Measurements from ENCODE around the gene CCDC188.

DNA sequence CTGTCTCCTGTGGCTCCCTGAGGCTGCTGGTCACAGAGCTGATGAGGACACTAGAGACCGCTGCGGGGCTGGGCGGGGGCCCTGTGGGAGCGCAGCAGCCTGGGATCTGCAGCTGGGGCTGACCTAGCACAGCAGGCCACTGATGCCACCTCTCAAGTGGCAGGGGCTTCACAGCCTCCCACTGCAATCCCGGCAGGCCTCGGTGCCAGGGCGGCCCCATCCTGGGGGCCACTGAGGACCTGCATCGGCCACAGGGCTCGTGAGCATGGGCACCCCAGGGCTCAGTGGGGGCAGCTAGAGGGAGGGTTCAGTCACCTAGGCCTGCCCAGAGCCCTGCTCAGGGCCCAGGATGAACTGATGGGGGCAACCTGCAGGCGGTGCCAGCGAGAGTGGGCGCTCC, 14.6 kb upstream of the CCDC188 start:
- TF ChIP-seq, protein P1, sequence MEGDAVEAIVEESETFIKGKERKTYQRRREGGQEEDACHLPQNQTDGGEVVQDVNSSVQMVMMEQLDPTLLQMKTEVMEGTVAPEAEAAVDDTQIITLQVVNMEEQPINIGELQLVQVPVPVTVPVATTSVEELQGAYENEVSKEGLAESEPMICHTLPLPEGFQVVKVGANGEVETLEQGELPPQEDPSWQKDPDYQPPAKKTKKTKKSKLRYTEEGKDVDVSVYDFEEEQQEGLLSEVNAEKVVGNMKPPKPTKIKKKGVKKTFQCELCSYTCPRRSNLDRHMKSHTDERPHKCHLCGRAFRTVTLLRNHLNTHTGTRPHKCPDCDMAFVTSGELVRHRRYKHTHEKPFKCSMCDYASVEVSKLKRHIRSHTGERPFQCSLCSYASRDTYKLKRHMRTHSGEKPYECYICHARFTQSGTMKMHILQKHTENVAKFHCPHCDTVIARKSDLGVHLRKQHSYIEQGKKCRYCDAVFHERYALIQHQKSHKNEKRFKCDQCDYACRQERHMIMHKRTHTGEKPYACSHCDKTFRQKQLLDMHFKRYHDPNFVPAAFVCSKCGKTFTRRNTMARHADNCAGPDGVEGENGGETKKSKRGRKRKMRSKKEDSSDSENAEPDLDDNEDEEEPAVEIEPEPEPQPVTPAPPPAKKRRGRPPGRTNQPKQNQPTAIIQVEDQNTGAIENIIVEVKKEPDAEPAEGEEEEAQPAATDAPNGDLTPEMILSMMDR (IDR thresholded peaks at IDR 0.05; ENCODE audit: insufficient read depth, low read length): no peak
- TF ChIP-seq POLR2AphosphoS5 (IDR thresholded peaks at IDR 0.05; ENCODE audit: low read depth): no peak
- TF ChIP-seq, protein P2, sequence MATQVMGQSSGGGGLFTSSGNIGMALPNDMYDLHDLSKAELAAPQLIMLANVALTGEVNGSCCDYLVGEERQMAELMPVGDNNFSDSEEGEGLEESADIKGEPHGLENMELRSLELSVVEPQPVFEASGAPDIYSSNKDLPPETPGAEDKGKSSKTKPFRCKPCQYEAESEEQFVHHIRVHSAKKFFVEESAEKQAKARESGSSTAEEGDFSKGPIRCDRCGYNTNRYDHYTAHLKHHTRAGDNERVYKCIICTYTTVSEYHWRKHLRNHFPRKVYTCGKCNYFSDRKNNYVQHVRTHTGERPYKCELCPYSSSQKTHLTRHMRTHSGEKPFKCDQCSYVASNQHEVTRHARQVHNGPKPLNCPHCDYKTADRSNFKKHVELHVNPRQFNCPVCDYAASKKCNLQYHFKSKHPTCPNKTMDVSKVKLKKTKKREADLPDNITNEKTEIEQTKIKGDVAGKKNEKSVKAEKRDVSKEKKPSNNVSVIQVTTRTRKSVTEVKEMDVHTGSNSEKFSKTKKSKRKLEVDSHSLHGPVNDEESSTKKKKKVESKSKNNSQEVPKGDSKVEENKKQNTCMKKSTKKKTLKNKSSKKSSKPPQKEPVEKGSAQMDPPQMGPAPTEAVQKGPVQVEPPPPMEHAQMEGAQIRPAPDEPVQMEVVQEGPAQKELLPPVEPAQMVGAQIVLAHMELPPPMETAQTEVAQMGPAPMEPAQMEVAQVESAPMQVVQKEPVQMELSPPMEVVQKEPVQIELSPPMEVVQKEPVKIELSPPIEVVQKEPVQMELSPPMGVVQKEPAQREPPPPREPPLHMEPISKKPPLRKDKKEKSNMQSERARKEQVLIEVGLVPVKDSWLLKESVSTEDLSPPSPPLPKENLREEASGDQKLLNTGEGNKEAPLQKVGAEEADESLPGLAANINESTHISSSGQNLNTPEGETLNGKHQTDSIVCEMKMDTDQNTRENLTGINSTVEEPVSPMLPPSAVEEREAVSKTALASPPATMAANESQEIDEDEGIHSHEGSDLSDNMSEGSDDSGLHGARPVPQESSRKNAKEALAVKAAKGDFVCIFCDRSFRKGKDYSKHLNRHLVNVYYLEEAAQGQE (IDR thresholded peaks at IDR 0.05; ENCODE audit: insufficient replicate concordance, low read depth): no peak
- no peak for TF ChIP-seq GABPA (IDR thresholded peaks at IDR 0.05; ENCODE audit: low read depth)
